Measurements from ENCODE around the gene PCF11. TPM values are rescaled to one million over a fixed set of nuclear protein-coding genes. Genes with fewer than 3 reads are reported as not detected.

PCF11 gene
- total RNA-seq, 1 experiment from 2014 or later: 41.9 TPM

- TF ChIP-seq REST (IDR thresholded peaks at IDR 0.05; ENCODE audit: low read depth) (no peak), JUND (IDR thresholded peaks at IDR 0.05) (no peak), EZH2 (IDR thresholded peaks at IDR 0.05) (no peak)
Observed at GRCh38 chr11:83122766-83123165, 34.2 kb upstream of the PCF11 start (continued).

DNA sequence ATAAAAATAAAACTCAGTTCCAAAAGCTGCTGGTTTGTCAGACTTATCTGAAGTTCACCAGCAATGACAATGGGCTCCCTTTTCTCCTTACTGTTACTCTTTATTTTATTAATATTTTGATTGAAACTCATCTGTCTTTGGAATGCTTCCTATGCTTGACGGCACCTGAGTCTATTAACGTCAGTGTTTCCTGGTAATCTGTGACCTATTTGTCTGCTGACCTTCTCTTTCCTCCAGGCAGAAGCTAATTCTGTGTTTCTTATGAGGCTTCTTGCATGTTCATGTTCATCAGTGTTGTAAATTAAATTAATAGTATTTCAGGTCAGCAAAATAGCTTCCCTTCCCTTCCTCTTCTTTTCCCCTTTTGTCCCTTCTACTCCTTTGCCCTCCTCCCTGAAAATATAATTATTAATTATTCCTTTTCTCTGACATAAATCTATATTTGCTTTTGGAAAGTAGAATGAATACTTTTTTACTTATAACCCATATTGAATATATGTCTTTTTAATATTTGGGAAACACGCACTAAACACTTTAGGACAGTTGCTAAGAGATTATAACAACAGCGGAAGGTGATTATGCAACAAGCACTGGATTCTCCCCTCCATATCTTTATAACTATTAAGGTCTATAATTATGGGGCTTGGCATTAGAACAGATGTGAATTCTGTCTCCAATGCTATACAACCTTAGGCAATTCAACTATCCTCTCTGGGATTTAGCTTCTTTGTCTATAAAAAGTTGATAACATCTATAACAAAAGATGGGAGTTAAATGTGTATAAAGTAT, 32.1 kb upstream of the PCF11 start:
- ATAC-seq: no peak
- H3K9me3 ChIP-seq (ENCODE audit: control insufficient read depth in 1 of 2, insufficient read depth in 1 of 2, low read depth in 1 of 2, low read length in 2 of 2): no peaks in the 10 kb centered on the region
- RAD21 ChIA-PET (ENCODE audit: low non-redundant PET in 1 of 2, low total read pairs in 2 of 2, uncharacterized antibody in 2 of 2, unreplicated experiment in 2 of 2): no interaction called here
- no peaks in the 10 kb centered on the region for H4K20me1 ChIP-seq (ENCODE audit: insufficient read depth)
- TF ChIP-seq, protein P1, sequence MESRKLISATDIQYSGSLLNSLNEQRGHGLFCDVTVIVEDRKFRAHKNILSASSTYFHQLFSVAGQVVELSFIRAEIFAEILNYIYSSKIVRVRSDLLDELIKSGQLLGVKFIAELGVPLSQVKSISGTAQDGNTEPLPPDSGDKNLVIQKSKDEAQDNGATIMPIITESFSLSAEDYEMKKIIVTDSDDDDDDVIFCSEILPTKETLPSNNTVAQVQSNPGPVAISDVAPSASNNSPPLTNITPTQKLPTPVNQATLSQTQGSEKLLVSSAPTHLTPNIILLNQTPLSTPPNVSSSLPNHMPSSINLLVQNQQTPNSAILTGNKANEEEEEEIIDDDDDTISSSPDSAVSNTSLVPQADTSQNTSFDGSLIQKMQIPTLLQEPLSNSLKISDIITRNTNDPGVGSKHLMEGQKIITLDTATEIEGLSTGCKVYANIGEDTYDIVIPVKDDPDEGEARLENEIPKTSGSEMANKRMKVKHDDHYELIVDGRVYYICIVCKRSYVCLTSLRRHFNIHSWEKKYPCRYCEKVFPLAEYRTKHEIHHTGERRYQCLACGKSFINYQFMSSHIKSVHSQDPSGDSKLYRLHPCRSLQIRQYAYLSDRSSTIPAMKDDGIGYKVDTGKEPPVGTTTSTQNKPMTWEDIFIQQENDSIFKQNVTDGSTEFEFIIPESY (IDR thresholded peaks at IDR 0.05; ENCODE audit: extremely low read depth, insufficient replicate concordance, low read length): no peak
- no peak for TF ChIP-seq TCF7L2 (IDR thresholded peaks at IDR 0.05; ENCODE audit: borderline replicate concordance, extremely low read depth, insufficient read depth, insufficient read length)
- TF ChIP-seq ATF3 (IDR thresholded peaks at IDR 0.05): no peak
- TF ChIP-seq SIN3A (IDR thresholded peaks at IDR 0.05; ENCODE audit: low read depth): no peak
- TF ChIP-seq REST (IDR thresholded peaks at IDR 0.05; ENCODE audit: low read depth): no peak
- H3K27me3 ChIP-seq (ENCODE audit: insufficient read depth, low read length): no peaks in the 10 kb centered on the region
- no peak for DNase-seq (ENCODE audit: low read depth, low spot score)
- intact Hi-C loops (cut with micrococcal nuclease): no loop called here
- POLR2A ChIA-PET: no interaction called here
- CTCF ChIA-PET: no interaction called here
- H3K79me2 ChIP-seq (ENCODE audit: insufficient read depth, low read length): no peaks in the 10 kb centered on the region
- H3K4me1 ChIP-seq (ENCODE audit: control insufficient read depth in 1 of 2, insufficient read depth in 2 of 2, low read length in 2 of 2): no peaks in the 10 kb centered on the region
- H3K36me3 ChIP-seq (ENCODE audit: control insufficient read depth in 1 of 2, insufficient read depth in 2 of 2, low read length in 2 of 2): no peaks in the 10 kb centered on the region
- H2AFZ ChIP-seq (ENCODE audit: low read depth, low read length, poor library complexity, severe bottlenecking): no peak overlapping the region
- no peak overlapping the region for H3K4me2 ChIP-seq (ENCODE audit: low read length)
- no peak overlapping the region for H3K4me3 ChIP-seq (replicated peaks in 1 of 2; ENCODE audit: low read depth in 1 of 2, low read length in 2 of 2)
- H3K27ac ChIP-seq (ENCODE audit: low read depth, low read length): no peak overlapping the region
- no TSS peak for BruUV-seq (replicated peaks)
- no peak overlapping the region for H3K9ac ChIP-seq (ENCODE audit: low read length)
- no peaks in the 10 kb centered on the region for H3K9me2 ChIP-seq (ENCODE audit: insufficient read depth)

Data from HCT116 (cell line).